K562 (cell line): Measurements from ENCODE around the gene PIF1.

ENCODE experiments used
- ADNP ChIP-seq: fragments of 200-800 bp; sonication (Bioruptor generic); IDR thresholded peaks from 2 replicates; pipeline ENCODE4 v1.6.1; 2016; ENCODE audit warnings: missing genetic modification characterization, missing compliant biosample characterization
- ATF3 ChIP-seq, 2 experiments: fragments of 450-650 bp in 1 of 2; sonication (generic) in 1 of 2; formaldehyde crosslinking in 1 of 2; IDR thresholded peaks in 1 of 2; conservative IDR thresholded peaks in 1 of 2; 2 replicates each; pipeline versions ENCODE4 v1.6.1 to v1.8.1; 2016 to 2023; ENCODE audit warnings: mild to moderate bottlenecking in 2 of 2, moderate library complexity in 2 of 2, inconsistent platforms in 1 of 2, missing genetic modification reagents in 1 of 2
- BRF1 ChIP-seq: IDR thresholded peaks from 3 replicates; pipeline ENCODE4 v1.6.1; 2011; ENCODE audit warnings: borderline replicate concordance, mild to moderate bottlenecking; ENCODE audit not compliant: insufficient read length; ENCODE audit errors: extremely low read depth
- CEBPB ChIP-seq: fragments of 450-650 bp; IDR thresholded peaks from 2 replicates; pipeline ENCODE4 v1.6.1; 2016; ENCODE audit warnings: missing genetic modification characterization, missing compliant biosample characterization
- CHCHD3 ChIP-seq: fragments of 250-450 bp; sonication (Bioruptor Pico); IDR thresholded peaks from 2 replicates; pipeline ENCODE4 v2.1.2; 2022; ENCODE audit warnings: mild to moderate bottlenecking
- LARP7 ChIP-seq: fragments of 450-650 bp; IDR thresholded peaks from 2 replicates; pipeline ENCODE4 v1.6.1; 2016
- POLR2AphosphoS5 ChIP-seq: IDR thresholded peaks from 2 replicates; pipeline ENCODE4 v1.6.1; 2011; ENCODE audit warnings: mild to moderate bottlenecking, low read depth, low read length, moderate library complexity; ENCODE audit not compliant: control insufficient read depth, insufficient read depth
- RAD21 ChIP-seq, 2 experiments: fragments of 250-450 bp in 1 of 2; fragments of 450-650 bp in 1 of 2; sonication (Bioruptor Pico) in 1 of 2; formaldehyde crosslinking in 1 of 2; IDR thresholded peaks in 1 of 2; conservative IDR thresholded peaks in 1 of 2; 2 replicates each; pipeline versions ENCODE4 v1.4.0 to v1.8.0; 2020 to 2022; ENCODE audit warnings: mild to moderate bottlenecking in 2 of 2, moderate library complexity in 1 of 2
- RB1 ChIP-seq: fragments of 450-650 bp; IDR thresholded peaks from 2 replicates; pipeline ENCODE4 v1.6.1; 2017; ENCODE audit warnings: low read depth, mild to moderate bottlenecking
- SP2 ChIP-seq: IDR thresholded peaks from 2 replicates; pipeline ENCODE4 v1.6.1; 2011; ENCODE audit warnings: mild to moderate bottlenecking, low read depth, low read length, moderate library complexity; ENCODE audit not compliant: poor library complexity, severe bottlenecking; ENCODE audit errors: extremely low read depth
- ZNF253 ChIP-seq: fragments of 250-450 bp; sonication (Bioruptor Pico); conservative IDR thresholded peaks from 2 replicates; pipeline ENCODE4 v1.6.1; 2021; ENCODE audit warnings: mild to moderate bottlenecking
- ZNF445 ChIP-seq: fragments of 250-450 bp; sonication (Bioruptor Pico); IDR thresholded peaks from 2 replicates; pipeline ENCODE4 v1.4.0; 2020; ENCODE audit warnings: low read depth, mild to moderate bottlenecking, moderate library complexity
- ZSCAN29 ChIP-seq: fragments of 450-650 bp; IDR thresholded peaks from 2 replicates; pipeline ENCODE4 v1.6.1; 2017
- TF ChIP-seq, protein P1 (sequence below), 3 experiments: IDR thresholded peaks in 2 of 3; conservative IDR thresholded peaks in 1 of 3; 2 replicates each; pipeline ENCODE4 v1.5.1; 2011 to 2012; ENCODE audit warnings: low read length in 3 of 3, mild to moderate bottlenecking in 3 of 3, control low read depth in 2 of 3, improper control_type of control experiment in 1 of 3, inconsistent platforms in 1 of 3, low read depth in 1 of 3, mixed read lengths in 1 of 3, moderate library complexity in 1 of 3; ENCODE audit not compliant: insufficient read depth in 2 of 3

DNA sequence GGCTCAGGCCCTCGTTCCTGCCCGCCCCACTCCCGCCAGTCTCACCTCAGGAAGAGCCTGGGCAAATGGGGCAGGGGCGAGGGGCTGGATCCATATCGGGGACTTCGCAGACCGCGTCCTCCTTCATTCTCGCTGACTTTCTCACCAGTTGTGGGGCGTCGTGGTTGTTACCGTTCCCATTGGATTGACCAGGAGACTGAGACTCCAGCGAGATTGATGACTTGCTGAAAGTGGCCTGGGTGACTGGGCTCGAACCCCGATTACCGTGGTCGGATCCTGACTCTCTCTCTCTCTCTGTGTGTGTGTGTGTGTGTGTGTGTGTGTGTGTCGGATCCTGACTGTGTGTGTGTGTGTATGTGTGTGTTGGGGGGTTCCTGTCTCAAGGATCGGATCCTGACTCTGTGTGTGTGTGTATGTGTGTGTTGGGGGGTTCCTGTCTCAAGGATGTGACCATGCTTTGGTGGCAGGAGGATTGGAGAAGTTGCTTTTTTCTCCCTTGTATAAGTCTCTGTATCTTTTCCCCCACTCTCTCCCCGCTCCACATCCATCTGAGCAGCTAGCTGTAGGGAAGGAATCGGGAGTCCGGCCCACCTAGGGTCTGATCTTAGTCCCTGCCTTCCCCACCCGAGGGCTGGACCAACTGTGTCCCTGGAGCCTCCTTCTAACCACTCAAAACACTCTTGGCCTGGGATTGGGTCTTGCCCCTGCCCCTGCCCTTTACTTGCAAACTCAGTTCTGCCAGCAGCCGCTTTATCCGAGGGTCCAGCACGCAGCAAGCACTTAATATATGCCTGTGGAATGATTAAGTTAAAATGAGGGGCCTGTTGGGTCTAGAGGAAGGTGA is 16.9 kb upstream of the PIF1 start:
- TF ChIP-seq CEBPB (tag), result no peak
- TF ChIP-seq CHCHD3, result no peak
- TF ChIP-seq, protein P1, sequence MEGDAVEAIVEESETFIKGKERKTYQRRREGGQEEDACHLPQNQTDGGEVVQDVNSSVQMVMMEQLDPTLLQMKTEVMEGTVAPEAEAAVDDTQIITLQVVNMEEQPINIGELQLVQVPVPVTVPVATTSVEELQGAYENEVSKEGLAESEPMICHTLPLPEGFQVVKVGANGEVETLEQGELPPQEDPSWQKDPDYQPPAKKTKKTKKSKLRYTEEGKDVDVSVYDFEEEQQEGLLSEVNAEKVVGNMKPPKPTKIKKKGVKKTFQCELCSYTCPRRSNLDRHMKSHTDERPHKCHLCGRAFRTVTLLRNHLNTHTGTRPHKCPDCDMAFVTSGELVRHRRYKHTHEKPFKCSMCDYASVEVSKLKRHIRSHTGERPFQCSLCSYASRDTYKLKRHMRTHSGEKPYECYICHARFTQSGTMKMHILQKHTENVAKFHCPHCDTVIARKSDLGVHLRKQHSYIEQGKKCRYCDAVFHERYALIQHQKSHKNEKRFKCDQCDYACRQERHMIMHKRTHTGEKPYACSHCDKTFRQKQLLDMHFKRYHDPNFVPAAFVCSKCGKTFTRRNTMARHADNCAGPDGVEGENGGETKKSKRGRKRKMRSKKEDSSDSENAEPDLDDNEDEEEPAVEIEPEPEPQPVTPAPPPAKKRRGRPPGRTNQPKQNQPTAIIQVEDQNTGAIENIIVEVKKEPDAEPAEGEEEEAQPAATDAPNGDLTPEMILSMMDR (IDR thresholded peaks at IDR 0.05 in 2 of 3, conservative IDR thresholded peaks at IDR 0.05 in 1 of 3; ENCODE audit: insufficient read depth in 2 of 3, low read depth in 1 of 3, low read length in 3 of 3), result no peak
- TF ChIP-seq SP2, result no peak
- peak; percentile 77; the same call in 1 of the 2 replicates for TF ChIP-seq LARP7
- TF ChIP-seq POLR2AphosphoS5, result no peak
- 0 out of 2 replicates have a peak, but pooled peaks have one; percentile 17 for TF ChIP-seq ADNP
- no peak for TF ChIP-seq BRF1
- TF ChIP-seq RB1, result peak; percentile 36; the same call in 1 of the 2 replicates
- TF ChIP-seq ATF3 (IDR thresholded peaks at IDR 0.05), result no peak
- TF ChIP-seq ATF3 (CRISPR knock-in tag; conservative IDR thresholded peaks at IDR 0.05), result no peak
- TF ChIP-seq ZNF445 (CRISPR knock-in tag), result no peak
- TF ChIP-seq ZSCAN29, result no peak
- TF ChIP-seq ZNF253 (CRISPR knock-in tag), result no peak
- no peak for TF ChIP-seq RAD21 (CRISPR knock-in tag; conservative IDR thresholded peaks at IDR 0.05 in 1 of 2, IDR thresholded peaks at IDR 0.05 in 1 of 2)
